ENCODE results near the gene SHISA5.

DNA sequence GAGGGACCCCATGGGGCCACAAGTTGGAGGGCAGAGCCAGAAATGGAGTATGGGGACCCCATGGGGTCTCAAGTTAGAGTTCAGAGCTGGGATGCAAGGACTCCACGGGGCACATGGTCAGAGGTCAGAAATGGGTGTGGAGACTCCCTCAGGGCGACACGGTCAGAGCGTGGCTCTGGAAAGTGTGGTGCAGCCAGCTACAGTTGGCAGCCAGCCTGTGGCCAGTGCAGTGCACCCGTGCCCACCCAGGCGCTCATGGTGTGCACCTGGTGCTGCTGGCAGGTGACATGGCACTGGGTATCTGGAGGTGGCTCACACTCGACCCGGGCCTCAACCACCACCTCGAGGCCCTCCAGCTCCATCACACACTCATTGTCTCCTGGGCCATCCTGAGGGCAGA is 85.3 kb downstream of the SHISA5 start:
- TF ChIP-seq CTCF (IDR thresholded peaks at IDR 0.05) (no peak), POLR2A (IDR thresholded peaks at IDR 0.05) (no peak), EP300 (IDR thresholded peaks at IDR 0.05) (no peak)

Measured in tibial nerve (tissue), 4 donors.